ENCODE measurements around the gene ELL2. TPM values are rescaled to one million over a fixed set of nuclear protein-coding genes. Genes with fewer than 3 reads are reported as not detected.

The ELL2 gene
- total RNA-seq, 1 experiment from 2014 or later, result 27.5 TPM

- Mint-ChIP-seq H3K4me3 (no peak overlapping the region), H3K36me3 (ENCODE audit: insufficient read depth in 1 of 3, low read depth in 3 of 3) (peaks cover 0 to 3% (median 0%) of the 10 kb centered on the region in 3 experiments; a peak in 2 of 7 replicates), H3K27ac (no peak overlapping the region), H3K4me1 (peaks cover 2 to 11% of the 10 kb centered on the region in 2 experiments; a peak in 3 of 4 replicates), H3K27me3 (ENCODE audit: low read depth) (no peaks in the 10 kb centered on the region), H3K9me3 (peaks cover 0 to 2% of the 10 kb centered on the region in 2 experiments; a peak in 1 of 5 replicates)
- no peaks in the 10 kb centered on the region for H3K4me1 ChIP-seq (ENCODE audit: insufficient read depth, low read length)
- no peaks in the 10 kb centered on the region for H3K9me3 ChIP-seq (ENCODE audit: control insufficient read depth, low read depth, low read length)
- H2BK12ac ChIP-seq (ENCODE audit: insufficient read length, low read depth, low read length), result no peak overlapping the region
- H3K18ac ChIP-seq (ENCODE audit: insufficient read length, low read depth, low read length), result no peak overlapping the region
- H3K9ac ChIP-seq (ENCODE audit: extremely low read depth, insufficient read length, low read length), result no peak overlapping the region
- H3K4me2 ChIP-seq (ENCODE audit: insufficient read depth, insufficient read length, low read length), result no peak overlapping the region
- H2AFZ ChIP-seq (ENCODE audit: low read length), result no peak overlapping the region
- H4K91ac ChIP-seq (ENCODE audit: insufficient read length, low read depth, low read length), result no peak overlapping the region
- no peak overlapping the region for H3T11ph ChIP-seq (ENCODE audit: low read length)
- H3K79me1 ChIP-seq (ENCODE audit: insufficient read depth, low read depth, low read length, poor library complexity, severe bottlenecking), result no peaks in the 10 kb centered on the region
- no peak overlapping the region for H2AK5ac ChIP-seq (ENCODE audit: insufficient read length, low read length)
- no peak overlapping the region for H4K8ac ChIP-seq (replicated peaks; ENCODE audit: insufficient read length, low read depth, low read length)
- WGBS (ENCODE audit: extremely low coverage, insufficient read length, low lambda C conversion rate), result no CpG with 5 or more reads among the region's 3 CpGs
- H3K4ac ChIP-seq (ENCODE audit: low read depth, low read length), result no peak overlapping the region
- H4K5ac ChIP-seq (ENCODE audit: insufficient read length, low read depth, low read length), result no peak overlapping the region
- H4K20me1 ChIP-seq (ENCODE audit: control insufficient read depth, insufficient read depth, insufficient read length), result no peaks in the 10 kb centered on the region
- H3K23me2 ChIP-seq (ENCODE audit: insufficient read length, low read depth, low read length, poor library complexity, severe bottlenecking), result no peaks in the 10 kb centered on the region
- H2BK120ac ChIP-seq (ENCODE audit: low read depth, low read length, poor library complexity, severe bottlenecking), result no peak overlapping the region
- no peak overlapping the region for H2BK20ac ChIP-seq (ENCODE audit: low read depth, low read length, poor library complexity, severe bottlenecking)
- H2BK5ac ChIP-seq (ENCODE audit: insufficient read length, low read length), result no peak overlapping the region
- no peak overlapping the region for H3K23ac ChIP-seq (ENCODE audit: insufficient read length, low read depth, low read length)
- no peak overlapping the region for H3K27ac ChIP-seq (ENCODE audit: insufficient read length, low read depth, low read length)
- no peak overlapping the region for H3K14ac ChIP-seq (ENCODE audit: insufficient read depth, low read length)
- no peak overlapping the region for H3K56ac ChIP-seq (ENCODE audit: insufficient read length, low read depth, low read length)
- no peaks in the 10 kb centered on the region for H3K79me2 ChIP-seq (ENCODE audit: insufficient read depth, low read length)
- no peak for DNase-seq
- no peak overlapping the region for H2BK15ac ChIP-seq (ENCODE audit: low read depth, low read length)
- no peak for TF ChIP-seq CTCF (conservative IDR thresholded peaks at IDR 0.05)
- no peaks in the 10 kb centered on the region for H3K27me3 ChIP-seq (ENCODE audit: insufficient read depth, low read length)
These were observed 38.7 kb upstream of the ELL2 start for GRCh38 chr5:96000308-96000707.
